HEK293 (cell line): Measurements from ENCODE around the gene TM4SF1.

Source experiments
- CTCF ChIA-PET: fragments of 350-600 bp; formaldehyde crosslinking; extraction: SDS; loops from one replicate; lab custom pipeline; 2021; ENCODE audit warnings: antibody characterized with exemption; lab: Yijun Ruan, JAX
- POLR2A ChIA-PET: fragments of 300-600 bp; formaldehyde crosslinking; extraction: SDS; loops from one replicate; lab custom pipeline; 2020; ENCODE audit warnings: antibody characterized with exemption, inconsistent platforms; lab: Yijun Ruan, JAX
- H3K27ac ChIP-seq: fragments of 200-500 bp; sonication (Bioruptor generic); 2 replicates; pipeline ENCODE4 v1.5.1; 2014; ENCODE audit warnings: low read depth, low read length, control low read depth, inconsistent platforms; ENCODE audit errors: extremely low read depth
- H3K36me3 ChIP-seq, 2 experiments: fragments of 200-500 bp in 1 of 2; sonication (Bioruptor generic) in 1 of 2; 1 replicate in 1 of 2; 2 replicates in 1 of 2; pipeline ENCODE4 v1.5.1; 2014 to 2017; ENCODE audit warnings: inconsistent platforms in 2 of 2, low read length in 2 of 2; ENCODE audit not compliant: control insufficient read depth in 2 of 2, insufficient read depth in 1 of 2
- H3K4me1 ChIP-seq: fragments of 200-500 bp; sonication (Bioruptor generic); 2 replicates; pipeline ENCODE4 v1.5.1; 2014; ENCODE audit warnings: mild to moderate bottlenecking, low read length, inconsistent platforms; ENCODE audit not compliant: control insufficient read depth, insufficient read depth
- H3K4me3 ChIP-seq: 2 replicates; pipeline ENCODE4 v1.5.1; 2011; ENCODE audit warnings: low read depth, mild to moderate bottlenecking, control low read depth, low read length, moderate library complexity
- H3K9me3 ChIP-seq: fragments of 200-500 bp; sonication (Bioruptor generic); 2 replicates; pipeline ENCODE4 v1.5.1; 2014; ENCODE audit warnings: low read depth, low read length, inconsistent platforms; ENCODE audit not compliant: control insufficient read depth, insufficient read depth
- KLF8 ChIP-seq: fragments of 450-650 bp; formaldehyde crosslinking; IDR thresholded peaks from 2 replicates; pipeline ENCODE4 v1.5.1; 2016; ENCODE audit warnings: missing biosample characterization, missing genetic modification characterization
- KLF9 ChIP-seq: fragments of 450-650 bp; formaldehyde crosslinking; IDR thresholded peaks from 2 replicates; pipeline ENCODE4 v1.5.1; 2016; ENCODE audit warnings: missing biosample characterization, missing genetic modification characterization, low read depth
- ZBTB20 ChIP-seq: fragments of 450-650 bp; formaldehyde crosslinking; IDR thresholded peaks from 2 replicates; pipeline ENCODE4 v1.5.1; 2016; ENCODE audit warnings: missing biosample characterization, missing genetic modification characterization
- ZNF19 ChIP-seq: fragments of 450-650 bp; formaldehyde crosslinking; IDR thresholded peaks from 2 replicates; pipeline ENCODE4; 2016; ENCODE audit warnings: missing biosample characterization, missing genetic modification characterization, low read depth
- ZNF2 ChIP-seq: fragments of 450-650 bp; formaldehyde crosslinking; IDR thresholded peaks from 2 replicates; pipeline ENCODE4 v1.5.1; 2016; ENCODE audit warnings: missing biosample characterization, missing genetic modification characterization
- ZNF248 ChIP-seq: fragments of 450-650 bp; formaldehyde crosslinking; IDR thresholded peaks from 2 replicates; pipeline ENCODE4 v1.5.1; 2017; ENCODE audit warnings: missing biosample characterization, missing genetic modification characterization
- ZNF473 ChIP-seq: fragments of 450-650 bp; formaldehyde crosslinking; IDR thresholded peaks from 2 replicates; pipeline ENCODE4 v1.5.1; 2017; ENCODE audit warnings: missing biosample characterization, missing genetic modification characterization
- ZNF501 ChIP-seq: fragments of 450-650 bp; formaldehyde crosslinking; IDR thresholded peaks from 2 replicates; pipeline ENCODE4 v1.5.1; 2016; ENCODE audit warnings: missing biosample characterization, missing genetic modification characterization
- ZNF561 ChIP-seq: fragments of 450-650 bp; IDR thresholded peaks from 2 replicates; pipeline ENCODE4 v1.5.1; 2018; ENCODE audit warnings: missing biosample characterization, missing genetic modification characterization, borderline replicate concordance
- ZNF629 ChIP-seq: fragments of 450-650 bp; formaldehyde crosslinking; IDR thresholded peaks from 2 replicates; pipeline ENCODE4 v1.5.1; 2017; ENCODE audit warnings: missing biosample characterization, missing genetic modification characterization
- TF ChIP-seq, protein P1 (sequence below): fragments of 450-650 bp; formaldehyde crosslinking; IDR thresholded peaks from 2 replicates; pipeline ENCODE4 v1.5.1; 2016; ENCODE audit warnings: missing biosample characterization, missing genetic modification characterization
- TF ChIP-seq, protein P2 (sequence below): fragments of 450-650 bp; formaldehyde crosslinking; IDR thresholded peaks from 2 replicates; pipeline ENCODE4 v1.5.1; 2016; ENCODE audit warnings: missing biosample characterization, missing genetic modification characterization
- TF ChIP-seq, protein P3 (sequence below): fragments of 450-650 bp; formaldehyde crosslinking; IDR thresholded peaks from 2 replicates; pipeline ENCODE4 v1.5.1; 2017; ENCODE audit warnings: missing biosample characterization, missing genetic modification characterization
- TF ChIP-seq, protein P4 (sequence below): fragments of 450-650 bp; formaldehyde crosslinking; IDR thresholded peaks from 2 replicates; pipeline ENCODE4 v1.5.1; 2016; ENCODE audit warnings: missing biosample characterization, missing genetic modification characterization
- TF ChIP-seq, protein P5 (sequence below): fragments of 450-650 bp; formaldehyde crosslinking; IDR thresholded peaks from 2 replicates; pipeline ENCODE4 v1.5.1; 2016; ENCODE audit warnings: missing biosample characterization, missing genetic modification characterization, low read depth

Gene TM4SF1

DNA sequence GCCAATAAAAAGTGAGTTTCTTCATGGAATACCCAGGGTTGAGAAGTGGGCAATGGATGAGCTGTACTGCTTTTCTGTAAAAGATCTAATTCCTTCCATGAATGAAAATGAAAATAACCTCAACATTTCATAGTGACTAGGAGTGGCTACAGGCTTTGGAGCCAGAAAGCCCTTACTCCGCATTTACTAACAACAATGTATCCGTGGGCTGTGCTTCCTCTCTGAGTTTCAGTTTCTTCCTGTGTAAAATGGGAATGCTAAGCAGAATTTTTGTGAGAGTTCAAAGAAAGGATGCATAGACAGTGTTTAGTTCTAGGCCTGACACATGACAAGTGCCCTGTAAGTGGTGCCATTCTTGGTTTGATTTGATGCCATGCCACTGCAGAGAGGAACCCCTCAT lies 47.5 kb upstream of the TM4SF1 start:
- Histone ChIP-seq H3K9me3 (no peaks in the 10 kb centered on the region), H3K27ac (no peak overlapping the region), H3K4me3 (no peak overlapping the region), H3K4me1 (no peaks in the 10 kb centered on the region), H3K36me3 (no peaks in the 10 kb centered on the region)
- ChIA-PET CTCF (interaction anchor here (0.7 kb wide), 1 partner anchor 545 kb away, joined by 3 read pairs; no protein-coding TSS in a partner anchor), POLR2A (no interaction called here)
- TF ChIP-seq ZNF248 (tag by site-specific recombination) (no peak), ZNF501 (tag by site-specific recombination) (no peak), ZNF473 (tag by site-specific recombination) (no peak)
- TF ChIP-seq, protein P1, sequence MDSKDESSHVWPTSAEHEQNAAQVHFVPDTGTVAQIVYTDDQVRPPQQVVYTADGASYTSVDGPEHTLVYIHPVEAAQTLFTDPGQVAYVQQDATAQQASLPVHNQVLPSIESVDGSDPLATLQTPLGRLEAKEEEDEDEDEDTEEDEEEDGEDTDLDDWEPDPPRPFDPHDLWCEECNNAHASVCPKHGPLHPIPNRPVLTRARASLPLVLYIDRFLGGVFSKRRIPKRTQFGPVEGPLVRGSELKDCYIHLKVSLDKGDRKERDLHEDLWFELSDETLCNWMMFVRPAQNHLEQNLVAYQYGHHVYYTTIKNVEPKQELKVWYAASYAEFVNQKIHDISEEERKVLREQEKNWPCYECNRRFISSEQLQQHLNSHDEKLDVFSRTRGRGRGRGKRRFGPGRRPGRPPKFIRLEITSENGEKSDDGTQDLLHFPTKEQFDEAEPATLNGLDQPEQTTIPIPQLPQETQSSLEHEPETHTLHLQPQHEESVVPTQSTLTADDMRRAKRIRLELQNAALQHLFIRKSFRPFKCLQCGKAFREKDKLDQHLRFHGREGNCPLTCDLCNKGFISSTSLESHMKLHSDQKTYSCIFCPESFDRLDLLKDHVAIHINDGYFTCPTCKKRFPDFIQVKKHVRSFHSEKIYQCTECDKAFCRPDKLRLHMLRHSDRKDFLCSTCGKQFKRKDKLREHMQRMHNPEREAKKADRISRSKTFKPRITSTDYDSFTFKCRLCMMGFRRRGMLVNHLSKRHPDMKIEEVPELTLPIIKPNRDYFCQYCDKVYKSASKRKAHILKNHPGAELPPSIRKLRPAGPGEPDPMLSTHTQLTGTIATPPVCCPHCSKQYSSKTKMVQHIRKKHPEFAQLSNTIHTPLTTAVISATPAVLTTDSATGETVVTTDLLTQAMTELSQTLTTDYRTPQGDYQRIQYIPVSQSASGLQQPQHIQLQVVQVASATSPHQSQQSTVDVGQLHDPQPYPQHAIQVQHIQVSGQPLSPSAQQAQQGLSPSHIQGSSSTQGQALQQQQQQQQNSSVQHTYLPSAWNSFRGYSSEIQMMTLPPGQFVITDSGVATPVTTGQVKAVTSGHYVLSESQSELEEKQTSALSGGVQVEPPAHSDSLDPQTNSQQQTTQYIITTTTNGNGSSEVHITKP (tag by site-specific recombination): no peak
- TF ChIP-seq, protein P2, sequence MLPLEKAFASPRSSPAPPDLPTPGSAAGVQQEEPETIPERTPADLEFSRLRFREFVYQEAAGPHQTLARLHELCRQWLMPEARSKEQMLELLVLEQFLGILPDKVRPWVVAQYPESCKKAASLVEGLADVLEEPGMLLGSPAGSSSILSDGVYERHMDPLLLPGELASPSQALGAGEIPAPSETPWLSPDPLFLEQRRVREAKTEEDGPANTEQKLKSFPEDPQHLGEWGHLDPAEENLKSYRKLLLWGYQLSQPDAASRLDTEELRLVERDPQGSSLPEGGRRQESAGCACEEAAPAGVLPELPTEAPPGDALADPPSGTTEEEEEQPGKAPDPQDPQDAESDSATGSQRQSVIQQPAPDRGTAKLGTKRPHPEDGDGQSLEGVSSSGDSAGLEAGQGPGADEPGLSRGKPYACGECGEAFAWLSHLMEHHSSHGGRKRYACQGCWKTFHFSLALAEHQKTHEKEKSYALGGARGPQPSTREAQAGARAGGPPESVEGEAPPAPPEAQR (tag by site-specific recombination): no peak

DNA sequence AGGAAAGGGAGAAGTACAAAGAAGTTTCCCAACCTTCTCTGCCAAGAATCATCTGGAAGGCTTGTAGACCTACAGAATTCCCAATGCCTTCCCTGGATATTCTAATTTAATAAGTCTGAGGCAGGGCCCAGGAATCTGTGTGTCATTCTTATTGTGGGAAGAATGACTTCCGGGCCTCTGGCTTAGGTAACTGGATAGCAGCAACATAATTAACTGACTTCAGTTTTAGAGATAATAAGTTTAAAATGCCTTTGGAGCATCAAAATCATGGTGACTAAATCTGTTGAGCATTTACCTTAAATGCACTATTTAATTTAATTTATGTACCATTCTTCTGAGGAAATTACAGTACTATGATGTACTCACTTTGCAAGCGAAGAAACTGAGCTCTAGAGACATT lies 44.3 kb upstream of the TM4SF1 start:
- Histone ChIP-seq H3K9me3 (no peaks in the 10 kb centered on the region), H3K4me1 (peaks cover 7% of the 10 kb centered on the region; the same call in 1 of the 2 replicates), H3K36me3 (no peaks in the 10 kb centered on the region)
- CTCF ChIA-PET: no interaction called here
- TF ChIP-seq ZNF2: no peak
- no peak for TF ChIP-seq KLF9
- TF ChIP-seq ZNF561 (tag by site-specific recombination): no peak
- TF ChIP-seq ZBTB20 (tag by site-specific recombination): 0 out of 2 replicates have a peak, but pooled peaks have one; percentile 31
- TF ChIP-seq, all 188 proteins: peak for 1
- no peak overlapping the region for H3K4me3 ChIP-seq
- POLR2A ChIA-PET: no interaction called here
- no peak overlapping the region for H3K27ac ChIP-seq

DNA sequence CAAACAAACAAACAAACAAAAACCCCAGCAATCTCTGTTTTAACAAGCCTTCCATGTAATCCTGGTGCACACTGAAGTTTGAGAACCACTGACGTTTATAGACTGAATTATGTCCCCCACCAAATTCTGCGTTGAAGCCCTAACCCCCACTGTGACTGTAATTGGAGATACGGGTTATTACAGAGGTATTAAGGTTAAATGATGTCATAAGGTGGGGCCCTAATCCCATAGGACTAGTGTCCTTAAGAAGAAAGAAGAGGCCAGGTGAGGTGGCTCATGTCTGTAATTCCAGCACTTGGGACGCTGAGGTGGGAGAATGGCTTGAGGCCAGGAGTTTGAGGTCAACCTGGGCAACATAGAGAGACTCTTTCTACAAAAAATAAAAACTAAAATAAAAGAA lies 42.4 kb upstream of the TM4SF1 start:
- ChIA-PET CTCF (no interaction called here), POLR2A (no interaction called here)
- H3K36me3 ChIP-seq: no peaks in the 10 kb centered on the region
- TF ChIP-seq ZNF629 (peak; percentile 51; the same call in 1 of the 2 replicates), ZNF19 (tag by site-specific recombination) (no peak), KLF8 (tag by site-specific recombination) (peak; percentile 61; the same call in 1 of the 2 replicates)
- TF ChIP-seq, protein P3, sequence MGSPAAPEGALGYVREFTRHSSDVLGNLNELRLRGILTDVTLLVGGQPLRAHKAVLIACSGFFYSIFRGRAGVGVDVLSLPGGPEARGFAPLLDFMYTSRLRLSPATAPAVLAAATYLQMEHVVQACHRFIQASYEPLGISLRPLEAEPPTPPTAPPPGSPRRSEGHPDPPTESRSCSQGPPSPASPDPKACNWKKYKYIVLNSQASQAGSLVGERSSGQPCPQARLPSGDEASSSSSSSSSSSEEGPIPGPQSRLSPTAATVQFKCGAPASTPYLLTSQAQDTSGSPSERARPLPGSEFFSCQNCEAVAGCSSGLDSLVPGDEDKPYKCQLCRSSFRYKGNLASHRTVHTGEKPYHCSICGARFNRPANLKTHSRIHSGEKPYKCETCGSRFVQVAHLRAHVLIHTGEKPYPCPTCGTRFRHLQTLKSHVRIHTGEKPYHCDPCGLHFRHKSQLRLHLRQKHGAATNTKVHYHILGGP: no peak
- TF ChIP-seq, protein P4, sequence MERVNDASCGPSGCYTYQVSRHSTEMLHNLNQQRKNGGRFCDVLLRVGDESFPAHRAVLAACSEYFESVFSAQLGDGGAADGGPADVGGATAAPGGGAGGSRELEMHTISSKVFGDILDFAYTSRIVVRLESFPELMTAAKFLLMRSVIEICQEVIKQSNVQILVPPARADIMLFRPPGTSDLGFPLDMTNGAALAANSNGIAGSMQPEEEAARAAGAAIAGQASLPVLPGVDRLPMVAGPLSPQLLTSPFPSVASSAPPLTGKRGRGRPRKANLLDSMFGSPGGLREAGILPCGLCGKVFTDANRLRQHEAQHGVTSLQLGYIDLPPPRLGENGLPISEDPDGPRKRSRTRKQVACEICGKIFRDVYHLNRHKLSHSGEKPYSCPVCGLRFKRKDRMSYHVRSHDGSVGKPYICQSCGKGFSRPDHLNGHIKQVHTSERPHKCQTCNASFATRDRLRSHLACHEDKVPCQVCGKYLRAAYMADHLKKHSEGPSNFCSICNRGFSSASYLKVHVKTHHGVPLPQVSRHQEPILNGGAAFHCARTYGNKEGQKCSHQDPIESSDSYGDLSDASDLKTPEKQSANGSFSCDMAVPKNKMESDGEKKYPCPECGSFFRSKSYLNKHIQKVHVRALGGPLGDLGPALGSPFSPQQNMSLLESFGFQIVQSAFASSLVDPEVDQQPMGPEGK (tag by site-specific recombination): 0 out of 2 replicates have a peak, but pooled peaks have one; percentile 22
- TF ChIP-seq, protein P5, sequence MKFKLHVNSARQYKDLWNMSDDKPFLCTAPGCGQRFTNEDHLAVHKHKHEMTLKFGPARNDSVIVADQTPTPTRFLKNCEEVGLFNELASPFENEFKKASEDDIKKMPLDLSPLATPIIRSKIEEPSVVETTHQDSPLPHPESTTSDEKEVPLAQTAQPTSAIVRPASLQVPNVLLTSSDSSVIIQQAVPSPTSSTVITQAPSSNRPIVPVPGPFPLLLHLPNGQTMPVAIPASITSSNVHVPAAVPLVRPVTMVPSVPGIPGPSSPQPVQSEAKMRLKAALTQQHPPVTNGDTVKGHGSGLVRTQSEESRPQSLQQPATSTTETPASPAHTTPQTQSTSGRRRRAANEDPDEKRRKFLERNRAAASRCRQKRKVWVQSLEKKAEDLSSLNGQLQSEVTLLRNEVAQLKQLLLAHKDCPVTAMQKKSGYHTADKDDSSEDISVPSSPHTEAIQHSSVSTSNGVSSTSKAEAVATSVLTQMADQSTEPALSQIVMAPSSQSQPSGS: 0 out of 2 replicates have a peak, but pooled peaks have one; percentile 35
- no peak overlapping the region for H3K4me3 ChIP-seq
- peaks cover 10% of the 10 kb centered on the region; the same call in 1 of the 2 replicates for H3K4me1 ChIP-seq
- no peaks in the 10 kb centered on the region for H3K9me3 ChIP-seq
- no peak overlapping the region for H3K27ac ChIP-seq
